ENCODE results near the gene HOXA9.

Gene HOXA9

GRCh38 chr7:27208998-27209397 lies 43.7 kb upstream of the HOXA9 start:
- H3K4me1 ChIP-seq (ENCODE audit: control insufficient read depth, insufficient read depth, low read length): peaks cover 10% of the 10 kb centered on the region
- H3K27ac ChIP-seq (ENCODE audit: insufficient read depth, low read depth, low read length, poor library complexity, severe bottlenecking): no peak overlapping the region
- no peaks in the 10 kb centered on the region for H3K9me3 ChIP-seq (ENCODE audit: control insufficient read depth, low read length)
- no peak overlapping the region for H3K4me3 ChIP-seq (ENCODE audit: insufficient read depth, low read depth, low read length)
- peaks cover 100% of the 10 kb centered on the region for H3K27me3 ChIP-seq (ENCODE audit: control insufficient read depth, insufficient read depth, low read length, poor library complexity, severe bottlenecking)
- no peaks in the 10 kb centered on the region for H3K36me3 ChIP-seq (ENCODE audit: control insufficient read depth, insufficient read depth, low read length)
- 70 to 78% methylated on average over 4 of the region's 4 CpGs for WGBS, 2 experiments

GRCh38 chr7:27207348-27207985 lies 42.1 kb upstream of the HOXA9 start:
- Histone ChIP-seq H3K4me3 (ENCODE audit: insufficient read depth, low read depth, low read length) (no peak overlapping the region), H3K9me3 (ENCODE audit: control insufficient read depth, low read length) (no peaks in the 10 kb centered on the region), H3K27me3 (ENCODE audit: control insufficient read depth, insufficient read depth, low read length, poor library complexity, severe bottlenecking) (peaks cover 100% of the 10 kb centered on the region), H3K36me3 (ENCODE audit: control insufficient read depth, insufficient read depth, low read length) (no peaks in the 10 kb centered on the region), H3K27ac (ENCODE audit: insufficient read depth, low read depth, low read length, poor library complexity, severe bottlenecking) (no peak overlapping the region), H3K4me1 (ENCODE audit: control insufficient read depth, insufficient read depth, low read length) (peaks cover 2% of the 10 kb centered on the region)
- WGBS, 2 experiments: 22 to 25% methylated on average over 7 of the region's 7 CpGs

- Histone ChIP-seq H3K4me1 (ENCODE audit: control insufficient read depth, insufficient read depth, low read length) (peaks cover 2% of the 10 kb centered on the region), H3K9me3 (ENCODE audit: control insufficient read depth, low read length) (no peaks in the 10 kb centered on the region), H3K27ac (ENCODE audit: insufficient read depth, low read depth, low read length, poor library complexity, severe bottlenecking) (no peak overlapping the region), H3K36me3 (ENCODE audit: control insufficient read depth, insufficient read depth, low read length) (no peaks in the 10 kb centered on the region), H3K27me3 (ENCODE audit: control insufficient read depth, insufficient read depth, low read length, poor library complexity, severe bottlenecking) (peaks cover 100% of the 10 kb centered on the region), H3K4me3 (ENCODE audit: insufficient read depth, low read depth, low read length) (no peak overlapping the region)
- 2 to 3% methylated on average over 52 of the region's 52 CpGs for WGBS, 2 experiments
Measured at GRCh38 chr7:27205325-27206280, 40.3 kb upstream of the HOXA9 start.

- WGBS, 2 experiments: 2% methylated on average over 41 of the region's 41 CpGs
- H3K4me3 ChIP-seq (ENCODE audit: insufficient read depth, low read depth, low read length): no peak overlapping the region
- peaks cover 100% of the 10 kb centered on the region for H3K27me3 ChIP-seq (ENCODE audit: control insufficient read depth, insufficient read depth, low read length, poor library complexity, severe bottlenecking)
- no peak overlapping the region for H3K27ac ChIP-seq (ENCODE audit: insufficient read depth, low read depth, low read length, poor library complexity, severe bottlenecking)
- no peaks in the 10 kb centered on the region for H3K36me3 ChIP-seq (ENCODE audit: control insufficient read depth, insufficient read depth, low read length)
- peaks cover 2% of the 10 kb centered on the region for H3K4me1 ChIP-seq (ENCODE audit: control insufficient read depth, insufficient read depth, low read length)
- H3K9me3 ChIP-seq (ENCODE audit: control insufficient read depth, low read length): no peaks in the 10 kb centered on the region
Measured at GRCh38 chr7:27204851-27205322, 39.5 kb upstream of the HOXA9 start.

- WGBS, 2 experiments: 14 to 21% methylated on average over 4 of the region's 4 CpGs
- Histone ChIP-seq H3K9me3 (ENCODE audit: control insufficient read depth, low read length) (no peaks in the 10 kb centered on the region), H3K36me3 (ENCODE audit: control insufficient read depth, insufficient read depth, low read length) (no peaks in the 10 kb centered on the region), H3K4me1 (ENCODE audit: control insufficient read depth, insufficient read depth, low read length) (peaks cover 2% of the 10 kb centered on the region), H3K27ac (ENCODE audit: insufficient read depth, low read depth, low read length, poor library complexity, severe bottlenecking) (no peak overlapping the region), H3K4me3 (ENCODE audit: insufficient read depth, low read depth, low read length) (no peak overlapping the region), H3K27me3 (ENCODE audit: control insufficient read depth, insufficient read depth, low read length, poor library complexity, severe bottlenecking) (peaks cover 99% of the 10 kb centered on the region)
Measured at GRCh38 chr7:27203964-27204594, 38.7 kb upstream of the HOXA9 start.

GRCh38 chr7:27203365-27203953 lies 38.1 kb upstream of the HOXA9 start:
- Histone ChIP-seq H3K36me3 (ENCODE audit: control insufficient read depth, insufficient read depth, low read length) (no peaks in the 10 kb centered on the region), H3K27me3 (ENCODE audit: control insufficient read depth, insufficient read depth, low read length, poor library complexity, severe bottlenecking) (peaks cover 99% of the 10 kb centered on the region), H3K9me3 (ENCODE audit: control insufficient read depth, low read length) (no peaks in the 10 kb centered on the region), H3K27ac (ENCODE audit: insufficient read depth, low read depth, low read length, poor library complexity, severe bottlenecking) (no peak overlapping the region), H3K4me1 (ENCODE audit: control insufficient read depth, insufficient read depth, low read length) (peaks cover 2% of the 10 kb centered on the region), H3K4me3 (ENCODE audit: insufficient read depth, low read depth, low read length) (no peak overlapping the region)
- WGBS, 2 experiments: 17 to 20% methylated on average over 10 of the region's 10 CpGs

- H3K27ac ChIP-seq (ENCODE audit: insufficient read depth, low read depth, low read length, poor library complexity, severe bottlenecking): no peak overlapping the region
- H3K4me1 ChIP-seq (ENCODE audit: control insufficient read depth, insufficient read depth, low read length): no peaks in the 10 kb centered on the region
- H3K36me3 ChIP-seq (ENCODE audit: control insufficient read depth, insufficient read depth, low read length): no peaks in the 10 kb centered on the region
- no peaks in the 10 kb centered on the region for H3K9me3 ChIP-seq (ENCODE audit: control insufficient read depth, low read length)
- peaks cover 99% of the 10 kb centered on the region for H3K27me3 ChIP-seq (ENCODE audit: control insufficient read depth, insufficient read depth, low read length, poor library complexity, severe bottlenecking)
- H3K4me3 ChIP-seq (ENCODE audit: insufficient read depth, low read depth, low read length): no peak overlapping the region
- WGBS, 2 experiments: 14 to 20% methylated on average over 3 of the region's 3 CpGs
Measured at GRCh38 chr7:27202862-27203134, 37.5 kb upstream of the HOXA9 start.

GRCh38 chr7:27202018-27202861 lies 36.9 kb upstream of the HOXA9 start:
- H3K36me3 ChIP-seq (ENCODE audit: control insufficient read depth, insufficient read depth, low read length): no peaks in the 10 kb centered on the region
- WGBS, 2 experiments: 8 to 9% methylated on average over 30 of the region's 30 CpGs
- no peak overlapping the region for H3K27ac ChIP-seq (ENCODE audit: insufficient read depth, low read depth, low read length, poor library complexity, severe bottlenecking)
- H3K4me1 ChIP-seq (ENCODE audit: control insufficient read depth, insufficient read depth, low read length): no peaks in the 10 kb centered on the region
- peaks cover 99% of the 10 kb centered on the region for H3K27me3 ChIP-seq (ENCODE audit: control insufficient read depth, insufficient read depth, low read length, poor library complexity, severe bottlenecking)
- H3K4me3 ChIP-seq (ENCODE audit: insufficient read depth, low read depth, low read length): no peak overlapping the region
- H3K9me3 ChIP-seq (ENCODE audit: control insufficient read depth, low read length): no peaks in the 10 kb centered on the region

- H3K4me1 ChIP-seq (ENCODE audit: control insufficient read depth, insufficient read depth, low read length): no peaks in the 10 kb centered on the region
- no peak overlapping the region for H3K4me3 ChIP-seq (ENCODE audit: insufficient read depth, low read depth, low read length)
- no peaks in the 10 kb centered on the region for H3K36me3 ChIP-seq (ENCODE audit: control insufficient read depth, insufficient read depth, low read length)
- no peak overlapping the region for H3K27ac ChIP-seq (ENCODE audit: insufficient read depth, low read depth, low read length, poor library complexity, severe bottlenecking)
- H3K9me3 ChIP-seq (ENCODE audit: control insufficient read depth, low read length): no peaks in the 10 kb centered on the region
- WGBS, 2 experiments: 14 to 22% methylated on average over 4 of the region's 4 CpGs
- H3K27me3 ChIP-seq (ENCODE audit: control insufficient read depth, insufficient read depth, low read length, poor library complexity, severe bottlenecking): peaks cover 99% of the 10 kb centered on the region
Measured at GRCh38 chr7:27201580-27202017, 36.3 kb upstream of the HOXA9 start.
